MCF 10A (cell line): Measurements from ENCODE around the gene PTOV1. TPM values are rescaled to one million over a fixed set of nuclear protein-coding genes. Genes with fewer than 3 reads are reported as not detected.

ENCODE experiments used
- BruUV-seq: library from RNA; stranded (reverse); fragments of 400-500 nt; replicated peaks from 2 replicates; lab custom pipeline; 2021; lab: Mats Ljungman, UMichigan
- CTCF ChIA-PET: fragments of 300-600 bp; sonication (Branson Sonifier 250); formaldehyde crosslinking; extraction: SDS; loops from one replicate; lab custom pipeline; 2021; ENCODE audit warnings: antibody characterized with exemption, inconsistent platforms; lab: Yijun Ruan, JAX
- POLR2A ChIA-PET: fragments of 300-600, 350-650 bp; sonication (Branson Sonifier 250); formaldehyde crosslinking; extraction: SDS; loops from one replicate; lab custom pipeline; 2020; ENCODE audit warnings: antibody characterized with exemption, inconsistent platforms; lab: Yijun Ruan, JAX
- DNase-seq: peaks from one replicate; pipeline ENCODE4 v3.0.0-alpha.2; 2018; ENCODE audit not compliant: unreplicated experiment
- H3K27ac Mint-ChIP-seq: one replicate; pipeline ENCODE4 v1.8.0; 2022; ENCODE audit warnings: mild to moderate bottlenecking, low read depth, mixed read lengths; ENCODE audit not compliant: unreplicated experiment
- H3K27me3 Mint-ChIP-seq: one replicate; pipeline ENCODE4 v1.8.0; 2022; ENCODE audit warnings: mixed read lengths; ENCODE audit not compliant: insufficient read depth, unreplicated experiment
- H3K36me3 Mint-ChIP-seq: one replicate; pipeline ENCODE4 v1.8.0; 2022; ENCODE audit warnings: mild to moderate bottlenecking, moderate library complexity, mixed read lengths; ENCODE audit not compliant: insufficient read depth, unreplicated experiment
- H3K4me1 Mint-ChIP-seq: one replicate; pipeline ENCODE4 v1.8.0; 2022; ENCODE audit warnings: mixed read lengths; ENCODE audit not compliant: insufficient read depth, unreplicated experiment
- H3K4me3 Mint-ChIP-seq: one replicate; pipeline ENCODE4 v1.8.0; 2022; ENCODE audit warnings: mild to moderate bottlenecking, moderate library complexity, mixed read lengths; ENCODE audit not compliant: unreplicated experiment
- H3K9me3 Mint-ChIP-seq: one replicate; pipeline ENCODE4 v1.8.0; 2022; ENCODE audit warnings: mixed read lengths; ENCODE audit not compliant: unreplicated experiment
- intact Hi-C: fragments of 100-400 bp; cut with micrococcal nuclease; formaldehyde crosslinking; loops from 2 replicates; pipeline ENCODE4 v1.14.1; 2022
- total RNA-seq: library from RNA; stranded (reverse); gene quantifications from 2 replicates; pipeline ENCODE4 v1.2.3, GENCODE V29; 2022
- TF ChIP-seq, protein P1 (sequence below): fragments of 200-600 bp; IDR thresholded peaks from one replicate; pipeline ENCODE4 v1.8.0; 2022; ENCODE audit warnings: antibody characterized with exemption, mild to moderate bottlenecking; ENCODE audit not compliant: unreplicated experiment

Gene PTOV1
- total RNA-seq, 1 experiment from 2014 or later, result 78.8 TPM

DNA sequence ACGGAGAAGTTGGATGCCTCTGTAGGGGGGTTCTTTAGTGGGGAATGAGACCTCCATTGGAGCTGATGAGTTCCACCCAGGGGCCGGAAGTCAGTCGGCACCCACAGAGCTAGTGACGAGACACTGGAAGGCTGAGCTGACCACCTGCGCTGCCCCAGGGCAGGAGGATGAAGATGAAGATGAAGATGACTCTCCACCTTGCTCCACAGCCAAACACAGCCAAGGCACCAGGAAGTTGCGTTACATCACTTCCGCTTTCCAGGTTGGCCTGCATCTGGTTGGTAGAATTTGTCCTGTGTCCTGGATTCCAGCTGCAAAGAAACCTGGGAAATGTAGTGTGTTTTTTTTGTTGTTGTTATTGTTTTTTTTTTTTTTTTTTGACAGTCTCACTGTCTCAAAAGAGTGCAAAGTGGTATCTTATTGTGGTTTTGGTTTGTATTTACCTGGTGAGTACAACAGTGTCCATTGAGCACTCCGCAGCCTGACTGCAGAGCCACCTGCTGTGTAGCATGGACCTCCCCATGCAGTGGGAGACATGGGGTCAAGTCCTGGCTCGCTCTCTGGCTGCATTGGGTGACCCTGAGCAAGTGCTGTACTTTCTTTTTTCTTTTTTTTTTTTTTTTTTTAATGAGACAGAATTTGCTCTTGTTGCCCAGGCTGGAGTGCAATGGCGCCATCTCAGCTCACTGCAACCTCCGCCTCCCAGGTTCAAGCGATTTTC, 28.4 kb downstream of the PTOV1 start:
- intact Hi-C loops, result no loop called here
- CTCF ChIA-PET, result no interaction called here
- no peak for DNase-seq
- H3K4me1 Mint-ChIP-seq, result peaks cover 10% of the 10 kb centered on the region
- no peak overlapping the region for H3K27ac Mint-ChIP-seq
- TF ChIP-seq, protein P1, sequence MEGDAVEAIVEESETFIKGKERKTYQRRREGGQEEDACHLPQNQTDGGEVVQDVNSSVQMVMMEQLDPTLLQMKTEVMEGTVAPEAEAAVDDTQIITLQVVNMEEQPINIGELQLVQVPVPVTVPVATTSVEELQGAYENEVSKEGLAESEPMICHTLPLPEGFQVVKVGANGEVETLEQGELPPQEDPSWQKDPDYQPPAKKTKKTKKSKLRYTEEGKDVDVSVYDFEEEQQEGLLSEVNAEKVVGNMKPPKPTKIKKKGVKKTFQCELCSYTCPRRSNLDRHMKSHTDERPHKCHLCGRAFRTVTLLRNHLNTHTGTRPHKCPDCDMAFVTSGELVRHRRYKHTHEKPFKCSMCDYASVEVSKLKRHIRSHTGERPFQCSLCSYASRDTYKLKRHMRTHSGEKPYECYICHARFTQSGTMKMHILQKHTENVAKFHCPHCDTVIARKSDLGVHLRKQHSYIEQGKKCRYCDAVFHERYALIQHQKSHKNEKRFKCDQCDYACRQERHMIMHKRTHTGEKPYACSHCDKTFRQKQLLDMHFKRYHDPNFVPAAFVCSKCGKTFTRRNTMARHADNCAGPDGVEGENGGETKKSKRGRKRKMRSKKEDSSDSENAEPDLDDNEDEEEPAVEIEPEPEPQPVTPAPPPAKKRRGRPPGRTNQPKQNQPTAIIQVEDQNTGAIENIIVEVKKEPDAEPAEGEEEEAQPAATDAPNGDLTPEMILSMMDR, result no peak
- no peaks in the 10 kb centered on the region for H3K9me3 Mint-ChIP-seq
- H3K4me3 Mint-ChIP-seq, result no peak overlapping the region
- no peaks in the 10 kb centered on the region for H3K27me3 Mint-ChIP-seq
- POLR2A ChIA-PET, result interaction anchor here (0.6 to 1.1 kb wide), 3 partner anchors 16 to 239 kb away, joined by 3 read pairs; partner anchors contain the start of gene RRAS
- peaks cover 65% of the 10 kb centered on the region for H3K36me3 Mint-ChIP-seq
- no TSS peak for BruUV-seq

DNA sequence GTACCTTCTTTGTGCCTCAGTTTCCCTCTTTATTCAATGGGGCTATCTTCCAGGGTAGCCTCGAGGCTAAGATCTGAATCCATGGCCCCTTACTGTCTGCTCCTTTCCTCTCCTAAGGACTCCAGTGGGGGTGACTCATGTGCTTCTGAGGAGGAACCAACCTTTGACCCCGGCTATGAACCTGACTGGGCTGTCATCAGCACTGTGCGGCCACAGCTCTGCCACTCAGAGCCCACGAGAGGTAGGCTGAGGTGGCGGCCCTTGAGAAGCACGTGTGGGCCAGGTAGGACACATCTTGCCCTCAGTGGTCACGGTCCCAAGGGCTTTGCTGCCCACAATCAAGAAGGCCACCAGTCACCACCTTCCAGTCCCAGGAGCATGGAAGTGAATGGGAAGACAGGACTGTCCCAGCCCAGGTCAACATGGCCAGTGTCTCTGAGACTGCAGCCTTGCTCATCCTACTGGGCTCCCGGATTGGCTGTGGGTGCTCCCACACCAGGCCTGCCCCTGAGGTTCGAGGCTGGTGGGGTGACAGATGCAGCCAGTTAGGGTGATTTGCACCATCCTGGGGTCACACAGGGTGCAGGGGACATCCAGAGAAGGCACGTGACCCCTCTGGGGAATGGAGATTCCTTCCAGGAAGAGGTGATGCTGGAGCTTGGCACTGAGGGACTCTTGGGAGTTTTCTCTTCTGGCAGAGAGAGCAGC, 29.4 kb downstream of the PTOV1 start:
- CTCF ChIA-PET, result interaction anchor here (0.7 kb wide), 1 partner anchor 68 kb away, joined by 3 read pairs; no protein-coding TSS in a partner anchor
- TF ChIP-seq, protein P1, result no peak
- no peak for DNase-seq

DNA sequence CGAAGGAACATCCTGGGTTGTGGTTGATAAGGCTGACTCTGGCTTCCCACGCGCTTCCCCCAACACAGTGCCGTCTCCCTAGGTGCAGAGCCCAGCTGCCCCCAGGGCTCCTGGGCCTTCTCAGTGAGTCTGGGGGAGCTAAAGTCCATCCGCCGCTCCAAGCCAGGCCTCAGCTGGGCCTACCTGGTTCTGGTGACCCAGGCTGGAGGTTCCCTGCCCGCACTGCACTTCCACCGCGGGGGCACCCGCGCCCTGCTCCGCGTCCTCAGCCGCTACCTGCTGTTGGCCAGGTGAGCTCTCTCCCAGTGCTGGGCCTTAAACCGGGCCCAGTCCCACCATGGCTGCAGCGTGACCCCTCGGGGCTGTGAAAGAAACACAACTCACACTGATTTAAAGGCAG, 30.2 kb downstream of the PTOV1 start:
- intact Hi-C loops, result no loop called here
- DNase-seq, result no peak
- Mint-ChIP-seq H3K4me3 (no peak overlapping the region), H3K9me3 (no peaks in the 10 kb centered on the region), H3K4me1 (peaks cover 4% of the 10 kb centered on the region), H3K27me3 (no peaks in the 10 kb centered on the region), H3K27ac (no peak overlapping the region), H3K36me3 (peaks cover 78% of the 10 kb centered on the region)
- BruUV-seq, result no TSS peak
- POLR2A ChIA-PET, result no interaction called here
- CTCF ChIA-PET, result interaction anchor here (0.7 kb wide), 1 partner anchor 69 kb away, joined by 3 read pairs; no protein-coding TSS in a partner anchor
- TF ChIP-seq, protein P1, result no peak

More for the DNA sequence above, 29.4 kb downstream of the PTOV1 start:
- Mint-ChIP-seq H3K9me3 (no peaks in the 10 kb centered on the region), H3K27ac (no peak overlapping the region), H3K36me3 (peaks cover 74% of the 10 kb centered on the region), H3K4me1 (peaks cover 8% of the 10 kb centered on the region), H3K27me3 (no peaks in the 10 kb centered on the region), H3K4me3 (no peak overlapping the region)
- no TSS peak for BruUV-seq
- intact Hi-C loops, result no loop called here
- POLR2A ChIA-PET, result no interaction called here
